ENCODE measurements around the gene AMOTL1.

Gene AMOTL1

GRCh38 chr11:94861306-94861845 lies 93.2 kb downstream of the AMOTL1 start:
- DNase-seq = no peak

GRCh38 chr11:94862926-94863880 lies 95.0 kb downstream of the AMOTL1 start:
- peak; percentile 28 for DNase-seq

- DNase-seq = no peak
These were observed 96.4 kb downstream of the AMOTL1 start for GRCh38 chr11:94864506-94865045.

GRCh38 chr11:94866231-94866822 lies 98.2 kb downstream of the AMOTL1 start:
- DNase-seq = peak; percentile 27

- no peak for DNase-seq
These were observed 99.0 kb downstream of the AMOTL1 start for GRCh38 chr11:94866936-94867795.

DNA sequence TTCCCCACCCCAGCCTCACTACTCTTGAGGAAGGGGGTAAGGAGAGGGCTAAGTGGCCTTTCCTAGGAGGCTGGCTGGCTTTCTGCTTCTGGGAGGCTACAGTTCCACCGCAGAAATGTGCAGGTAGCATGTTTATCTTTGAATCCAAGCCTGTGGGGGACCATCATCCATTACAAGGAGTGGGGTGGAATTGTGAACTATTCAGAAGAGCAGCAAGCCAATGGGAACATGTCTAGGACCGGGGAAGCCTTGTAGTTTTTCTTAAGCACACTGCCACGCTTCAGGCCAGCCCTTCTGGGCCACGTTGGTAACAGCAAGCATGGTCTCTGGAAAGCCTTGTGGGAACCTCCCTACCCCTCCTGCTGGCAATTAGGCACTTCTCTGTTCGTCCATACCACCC lies 100.3 kb downstream of the AMOTL1 start:
- no peak for DNase-seq

DNA sequence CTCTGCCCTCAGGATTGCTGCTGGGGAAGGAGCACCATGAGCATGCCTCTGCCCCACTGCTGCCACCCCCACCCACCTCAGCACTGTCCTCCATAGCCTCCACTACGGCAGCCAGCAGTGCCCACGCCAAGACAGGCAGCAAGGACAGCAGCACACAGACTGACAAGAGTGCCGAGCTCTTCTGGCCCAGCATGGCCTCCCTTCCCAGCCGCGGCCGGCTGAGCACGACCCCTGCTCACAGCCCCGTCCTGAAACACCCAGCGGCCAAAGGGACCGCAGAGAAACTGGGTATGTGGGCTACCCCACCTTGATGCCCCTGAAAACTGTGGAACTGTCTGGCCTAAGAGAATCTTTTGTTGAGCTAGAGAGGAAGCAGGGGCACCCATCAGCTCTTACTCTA lies 101.0 kb downstream of the AMOTL1 start:
- no peak for DNase-seq

DNA sequence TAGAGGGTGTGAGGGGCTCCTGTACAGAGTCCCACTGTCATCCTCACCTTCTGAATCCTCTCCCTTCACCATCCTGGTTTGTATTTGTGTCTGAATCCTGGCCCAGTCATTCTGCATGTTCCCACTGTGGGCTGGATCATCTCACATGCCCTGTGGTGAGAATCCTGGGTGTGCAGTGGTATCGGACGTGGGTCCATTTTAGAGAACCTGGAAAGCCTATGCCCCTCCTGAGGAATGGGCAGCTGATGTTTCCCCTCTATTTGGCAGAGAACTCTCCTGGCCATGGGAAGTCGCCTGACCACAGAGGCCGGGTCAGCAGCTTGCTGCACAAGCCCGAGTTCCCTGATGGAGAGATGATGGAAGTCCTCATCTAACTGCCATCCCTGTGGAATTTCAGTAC lies 102.3 kb downstream of the AMOTL1 start:
- no peak for DNase-seq

GRCh38 chr11:94871491-94872185 lies 103.5 kb downstream of the AMOTL1 start:
- no peak for DNase-seq

- no peak for DNase-seq
These were observed 105.9 kb downstream of the AMOTL1 start for GRCh38 chr11:94873916-94874540.

GRCh38 chr11:94876222-94876621 lies 108.1 kb downstream of the AMOTL1 start:
- DNase-seq = no peak

DNA sequence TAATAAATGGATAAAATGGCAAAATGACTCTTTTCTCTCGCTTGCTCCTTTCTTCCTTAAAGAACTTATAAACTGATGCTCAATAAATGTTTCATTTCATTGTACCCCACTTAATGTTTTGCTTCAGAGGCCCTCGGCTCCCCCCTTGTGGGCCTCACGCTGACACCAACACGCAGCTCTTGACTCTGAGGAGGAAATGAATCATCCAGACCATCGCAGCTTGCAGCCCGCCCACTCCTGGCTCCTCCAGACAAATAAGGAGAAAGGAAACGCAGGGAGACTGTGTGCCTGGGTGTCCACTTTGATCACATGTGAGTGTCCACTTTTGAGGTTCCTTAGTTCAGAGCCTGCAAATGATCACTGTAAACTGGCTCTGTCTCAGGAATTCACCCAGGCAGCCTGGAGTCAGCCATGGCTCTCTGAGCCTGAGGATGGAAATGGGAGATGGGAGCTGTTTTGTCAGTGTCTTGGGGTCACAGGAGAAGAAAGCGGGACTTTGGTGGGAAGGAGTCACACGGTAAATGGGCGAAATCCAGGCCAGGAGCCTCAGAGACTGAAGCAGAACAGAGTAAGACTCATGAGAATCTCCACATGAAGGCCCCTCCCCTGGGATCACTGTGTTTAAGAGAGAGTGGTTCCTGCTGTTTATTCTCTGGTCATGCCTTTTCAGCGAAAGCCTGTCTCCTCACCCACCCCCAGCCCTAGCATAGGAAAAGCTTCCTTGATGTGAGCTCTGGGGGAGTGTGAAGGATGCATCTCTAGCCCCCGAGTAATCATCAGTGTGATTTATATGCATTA lies 108.7 kb downstream of the AMOTL1 start:
- peak; percentile 80 for DNase-seq

- DNase-seq = no peak
These were observed 109.5 kb downstream of the AMOTL1 start for GRCh38 chr11:94877443-94878200.

- no peak for DNase-seq
These were observed 110.8 kb downstream of the AMOTL1 start for GRCh38 chr11:94879006-94879405.

- peak; percentile 10 for DNase-seq
These were observed 112.1 kb downstream of the AMOTL1 start for GRCh38 chr11:94880216-94880615.

GRCh38 chr11:94882931-94883330 lies 114.8 kb downstream of the AMOTL1 start:
- DNase-seq = no peak

DNA sequence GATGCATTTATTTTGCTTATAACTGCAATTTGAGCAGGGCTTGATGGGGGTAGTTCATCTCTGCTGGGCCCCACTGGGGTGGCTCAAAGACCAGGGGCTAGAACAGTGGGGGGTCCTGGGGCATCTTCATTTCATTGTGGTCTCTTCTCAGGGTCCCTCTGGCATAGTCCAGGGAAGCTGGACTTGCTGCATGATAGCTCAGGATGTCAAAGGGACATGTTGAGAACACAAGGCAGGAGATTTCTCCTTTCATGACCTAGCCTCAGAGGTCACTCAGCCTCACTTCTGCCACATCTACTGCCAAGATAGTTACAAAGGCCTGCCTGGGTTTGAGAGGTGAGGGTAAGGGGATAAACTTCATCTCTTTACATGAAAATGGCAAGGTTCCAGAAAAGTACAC lies 115.7 kb downstream of the AMOTL1 start:
- DNase-seq = no peak

DNA sequence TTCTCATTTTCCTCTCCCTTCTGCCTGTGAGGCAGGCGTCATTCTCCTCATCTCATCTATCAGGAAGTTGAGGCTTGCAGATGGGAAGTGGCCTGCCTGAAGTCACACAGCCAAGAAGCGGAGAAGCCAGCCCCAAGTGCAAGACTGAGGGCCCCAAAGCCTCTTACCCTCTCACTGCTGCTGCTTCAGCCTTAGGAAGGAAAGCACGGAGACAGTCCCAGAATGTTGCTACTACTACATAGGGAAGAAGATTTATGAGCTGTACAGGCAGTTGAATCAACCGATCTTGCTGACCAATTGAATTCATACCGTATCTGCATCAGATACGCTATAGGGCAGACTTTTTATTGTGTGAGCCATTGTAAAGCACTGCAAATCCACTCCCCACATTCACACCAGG lies 116.2 kb downstream of the AMOTL1 start:
- DNase-seq = no peak

DNA sequence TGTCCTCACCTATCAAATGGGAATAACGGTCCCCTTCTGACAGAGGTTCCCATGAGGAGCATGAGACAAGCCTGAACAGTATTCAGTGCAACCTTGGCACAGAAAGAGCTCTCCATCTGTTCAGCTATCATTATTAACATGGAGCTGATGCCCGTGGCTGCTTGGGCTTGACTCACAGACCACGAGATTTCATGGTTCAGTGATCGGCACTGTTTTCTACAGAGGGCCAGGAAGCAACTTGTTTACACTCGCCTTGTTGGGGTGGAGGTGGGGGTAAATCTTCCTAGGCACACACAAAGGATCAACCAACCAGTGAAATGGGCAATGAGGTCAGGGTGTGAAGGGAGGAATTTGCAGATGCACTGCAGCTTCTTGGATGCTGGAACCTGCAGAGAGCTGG lies 117.0 kb downstream of the AMOTL1 start:
- DNase-seq = no peak

DNA sequence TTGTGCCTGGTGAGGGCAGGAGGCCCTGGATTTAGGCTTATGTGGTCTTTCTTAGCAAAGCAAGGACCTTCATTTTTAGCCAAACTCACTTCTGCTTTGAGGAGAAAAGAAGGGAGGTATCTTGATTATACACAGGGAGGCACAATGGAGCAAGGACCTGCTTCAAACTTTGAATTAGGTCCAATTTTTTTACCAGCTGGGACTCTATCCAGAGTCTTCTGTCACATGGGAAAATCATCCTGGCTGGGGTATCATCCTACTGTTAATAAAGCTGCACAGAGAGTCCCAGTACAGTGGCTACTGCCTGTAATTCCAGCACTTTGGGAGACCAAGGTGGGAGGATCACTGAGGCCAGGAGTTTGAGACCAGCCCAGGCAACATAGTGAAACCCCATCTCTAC lies 117.4 kb downstream of the AMOTL1 start:
- no peak for DNase-seq

Data from activated CD4-positive, alpha-beta T cell treated with anti-CD3 and anti-CD28 coated beads, Interleukin-2, amount 50 U/mL, for 16 hours (primary cell).